Activated CD8-positive, alpha-beta T cell treated with anti-CD3 and anti-CD28 coated beads for 36 hours (primary cell): ENCODE data around the gene RASGEF1C. TPM values are rescaled to one million over a fixed set of nuclear protein-coding genes. Genes with fewer than 3 reads are reported as not detected.

Source experiments
- ATAC-seq: fragments of 200-7000 bp; cut with Tn5 transposase; one replicate; pipeline ENCODE4 v1.10.0; 2021; ENCODE audit warnings: mild to moderate bottlenecking, moderate library complexity
- CTCF ChIA-PET: fragments of 350-600 bp; sonication (Branson Sonifier 250); formaldehyde crosslinking; loops from one replicate; lab custom pipeline; 2021; ENCODE audit warnings: antibody characterized with exemption; lab: Charles Lee
- POLR2A ChIA-PET: fragments of 350-600 bp; sonication (Branson Sonifier 250); formaldehyde crosslinking; loops from one replicate; lab custom pipeline; 2021; ENCODE audit warnings: antibody characterized with exemption; lab: Charles Lee
- DNase-seq: peaks from one replicate; pipeline ENCODE4 v3.0.0-alpha.2; 2020
- H3K27ac Mint-ChIP-seq: one replicate; pipeline ENCODE4 v1.8.0; 2021; ENCODE audit warnings: mild to moderate bottlenecking, mixed read lengths
- H3K27me3 Mint-ChIP-seq: one replicate; pipeline ENCODE4 v1.8.0; 2021; ENCODE audit warnings: mixed read lengths
- H3K36me3 Mint-ChIP-seq: one replicate; pipeline ENCODE4 v1.8.0; 2021; ENCODE audit warnings: low read depth, mixed read lengths
- H3K4me1 Mint-ChIP-seq: one replicate; pipeline ENCODE4 v1.8.0; 2021; ENCODE audit warnings: low read depth, mixed read lengths
- H3K4me3 Mint-ChIP-seq: one replicate; pipeline ENCODE4 v1.8.0; 2021; ENCODE audit warnings: mild to moderate bottlenecking, moderate library complexity, mixed read lengths
- H3K9me3 Mint-ChIP-seq: one replicate; pipeline ENCODE4 v1.8.0; 2021; ENCODE audit warnings: mixed read lengths
- CTCF ChIP-seq: fragments of 200-600 bp; IDR thresholded peaks from one replicate; pipeline ENCODE4 v1.8.0; 2022; ENCODE audit warnings: antibody characterized with exemption, mild to moderate bottlenecking
- intact Hi-C: fragments of 100-400 bp; cut with micrococcal nuclease; formaldehyde crosslinking; loops from one replicate; pipeline ENCODE4 v1.10.0; 2022
- total RNA-seq, 2 experiments: library from RNA; stranded (reverse); gene quantifications; one replicate each; pipeline ENCODE4 v1.2.3, GENCODE V29; 2021

RASGEF1C gene
- total RNA-seq, 2 experiments from 2014 or later, result not detected

- peaks cover 4% of the 10 kb centered on the region for H3K9me3 Mint-ChIP-seq
- no peak for TF ChIP-seq CTCF
- POLR2A ChIA-PET, result no interaction called here
- H3K36me3 Mint-ChIP-seq, result peaks cover 1% of the 10 kb centered on the region
- H3K27me3 Mint-ChIP-seq, result no peaks in the 10 kb centered on the region
- intact Hi-C loops, result no loop called here
- H3K4me1 Mint-ChIP-seq, result peaks cover 32% of the 10 kb centered on the region
- H3K27ac Mint-ChIP-seq, result peak overlapping the region; percentile 68
- CTCF ChIA-PET, result no interaction called here
- ATAC-seq (no peak), DNase-seq (no peak)
- peak overlapping the region; percentile 53 for H3K4me3 Mint-ChIP-seq
These were observed 136.8 kb downstream of the RASGEF1C start for GRCh38 chr5:180072256-180072548.

DNA sequence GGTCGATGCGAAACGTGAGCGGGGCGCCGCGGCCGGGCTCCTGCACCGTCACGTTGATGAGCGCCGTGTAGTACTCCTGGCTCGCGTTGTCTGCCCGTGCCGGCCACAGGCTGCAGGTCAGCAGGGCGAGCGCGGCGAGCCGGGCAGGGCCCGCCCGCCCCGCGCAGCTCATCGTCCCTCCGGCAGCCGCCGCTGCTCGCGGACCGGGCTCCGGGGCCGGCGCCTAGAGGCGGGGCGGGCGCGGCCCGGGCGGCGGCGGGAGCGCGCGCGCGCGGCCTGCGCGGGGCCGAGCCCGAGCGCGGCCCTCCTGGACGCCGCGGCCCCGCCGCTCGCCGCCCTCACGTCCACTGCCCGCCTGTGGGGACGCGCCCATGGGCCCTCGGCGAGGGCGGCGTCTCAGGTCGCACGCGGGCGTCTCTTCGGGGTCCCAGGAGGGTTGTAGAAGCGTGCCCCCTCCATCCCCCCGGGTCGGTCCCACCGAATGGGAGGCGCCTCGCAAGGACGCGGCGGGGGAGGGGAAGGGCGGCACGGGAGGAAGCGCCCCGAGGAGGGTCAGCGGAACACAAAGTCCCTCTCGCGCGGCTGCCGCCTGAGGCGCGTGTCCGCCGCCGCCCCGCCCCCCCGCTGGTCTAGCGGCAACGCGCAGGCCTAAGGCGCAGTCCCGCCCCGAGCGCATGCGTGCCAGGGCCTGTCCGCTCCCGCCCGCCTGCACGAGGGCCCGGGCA lies 137.3 kb downstream of the RASGEF1C start, which contains the start of gene RNF130:
Gene RNF130, minus strand, starts transcription at position 229 of the 725 bp plus-strand sequence. Its CDS starts 57 bp downstream, at position 172.
- intact Hi-C loops, result no loop called here
- POLR2A ChIA-PET, result no interaction called here
- peaks cover 1% of the 10 kb centered on the region for H3K36me3 Mint-ChIP-seq
- TF ChIP-seq CTCF, result no peak
- DNase-seq (peak; percentile 87), ATAC-seq (peak; percentile 85)
- peak within 1 kb of the TSS; percentile 83 for H3K4me3 Mint-ChIP-seq
- peaks cover 4% of the 10 kb centered on the region for H3K9me3 Mint-ChIP-seq
- H3K27ac Mint-ChIP-seq, result peak within 1 kb of the TSS; percentile 68
- H3K27me3 Mint-ChIP-seq, result no peaks in the 10 kb centered on the region
- peaks cover 32% of the 10 kb centered on the region for H3K4me1 Mint-ChIP-seq
- CTCF ChIA-PET, result interaction anchor here (1.4 kb wide), 1 partner anchor 20 kb away, joined by 3 read pairs; no protein-coding TSS in a partner anchor

- CTCF ChIA-PET, result interaction anchor here (1.1 to 1.4 kb wide), 2 partner anchors 21 to 138 kb away, joined by 3 read pairs; partner anchors contain the start of gene RASGEF1C
- POLR2A ChIA-PET, result interaction anchor here (1.0 kb wide), 1 partner anchor 392 kb away, joined by 5 read pairs; no protein-coding TSS in a partner anchor
- DNase-seq (peak; percentile 7), ATAC-seq (peak; percentile 3)
- Mint-ChIP-seq H3K4me1 (peaks cover 32% of the 10 kb centered on the region), H3K27me3 (no peaks in the 10 kb centered on the region), H3K36me3 (peaks cover 1% of the 10 kb centered on the region), H3K9me3 (peaks cover 4% of the 10 kb centered on the region), H3K4me3 (peak overlapping the region; percentile 83), H3K27ac (peak overlapping the region; percentile 57)
- intact Hi-C loops, result no loop called here
- TF ChIP-seq CTCF, result no peak
These were observed 138.1 kb downstream of the RASGEF1C start for GRCh38 chr5:180070756-180071530.

DNA sequence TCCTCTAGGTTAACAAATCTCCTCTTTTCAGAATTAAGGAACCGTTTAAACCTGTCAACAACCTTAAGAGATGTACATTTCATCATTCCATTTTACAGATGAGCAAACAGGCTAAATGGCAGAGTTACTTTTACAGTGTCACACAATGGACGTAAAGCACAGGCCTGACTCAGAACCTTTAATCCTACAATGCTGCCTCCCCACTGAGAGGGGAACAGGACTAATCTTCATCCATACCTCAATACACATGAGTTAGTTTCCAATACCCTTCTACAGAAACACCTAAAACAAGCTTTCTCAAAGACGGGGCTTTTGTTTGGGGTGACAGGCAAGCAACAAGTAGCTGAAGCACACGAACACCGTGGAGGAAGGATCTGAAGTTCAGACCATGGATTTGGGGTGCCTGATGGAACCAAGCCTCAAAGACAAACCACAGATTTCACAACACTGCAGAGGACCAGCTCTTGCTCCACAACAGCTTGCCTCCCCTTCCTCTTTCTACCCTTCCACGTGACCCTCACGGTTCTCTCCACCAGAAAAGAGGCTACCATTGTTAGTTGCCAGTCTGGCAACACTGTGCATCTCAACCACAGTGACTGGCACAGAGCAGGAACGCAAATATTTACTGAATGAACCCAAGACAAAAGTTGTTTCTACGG lies 139.3 kb downstream of the RASGEF1C start:
- TF ChIP-seq CTCF, result no peak
- CTCF ChIA-PET, result interaction anchor here (1.1 kb wide), 1 partner anchor 139 kb away, joined by 3 read pairs; the partner anchor contains the start of gene RASGEF1C
- POLR2A ChIA-PET, result interaction anchor here (0.9 kb wide), 1 partner anchor 14 kb away, joined by 4 read pairs; no protein-coding TSS in a partner anchor
- peaks cover 1% of the 10 kb centered on the region for H3K36me3 Mint-ChIP-seq
- H3K27ac Mint-ChIP-seq, result no peak overlapping the region
- intact Hi-C loops, result no loop called here
- ATAC-seq, result no peak
- DNase-seq, result no peak
- peaks cover 32% of the 10 kb centered on the region for H3K4me1 Mint-ChIP-seq
- H3K9me3 Mint-ChIP-seq, result peaks cover 4% of the 10 kb centered on the region
- no peaks in the 10 kb centered on the region for H3K27me3 Mint-ChIP-seq
- peak overlapping the region; percentile 83 for H3K4me3 Mint-ChIP-seq
